Thyroid gland (tissue), 4 donors: ENCODE data around the gene KIR3DL1.
"Not testable (repeated sequence)": the region's sequence is repeated elsewhere in the genome, so short reads cannot be mapped to it uniquely, and the experiment has no call there.

ENCODE experiments used
- POLR2A ChIP-seq, 2 donors: fragments of 450-650 bp; IDR thresholded peaks; one replicate each; pipeline ENCODE4 v1.6.1; 2017; ENCODE audit warnings: antibody characterized with exemption in 2 of 2, mild to moderate bottlenecking in 2 of 2, moderate library complexity in 1 of 2
- TF ChIP-seq, protein P1 (sequence below), 6 experiments: fragments of 200-600 bp in 3 of 6; fragments of 450-650 bp in 3 of 6; sonication (generic) in 3 of 6; IDR thresholded peaks; one replicate each; pipeline ENCODE4 v1.5.1; 2016 to 2019; ENCODE audit warnings: antibody characterized with exemption in 6 of 6, mild to moderate bottlenecking in 2 of 6, inconsistent platforms in 1 of 6, moderate library complexity in 1 of 6

DNA sequence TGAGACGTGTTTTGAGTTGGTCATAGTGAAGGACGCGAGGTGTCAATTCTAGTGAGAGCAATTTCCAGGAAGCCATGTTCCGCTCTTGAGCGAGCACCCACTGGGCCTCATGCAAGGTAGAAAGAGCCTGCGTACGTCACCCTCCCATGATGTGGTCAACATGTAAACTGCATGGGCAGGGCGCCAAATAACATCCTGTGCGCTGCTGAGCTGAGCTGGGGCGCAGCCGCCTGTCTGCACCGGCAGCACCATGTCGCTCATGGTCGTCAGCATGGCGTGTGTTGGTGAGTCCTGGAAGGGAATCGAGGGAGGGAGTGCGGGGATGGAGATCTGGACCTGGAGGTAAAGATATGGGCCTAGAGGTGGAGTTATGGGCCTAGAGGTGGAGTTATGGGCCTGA is at the start of gene KIR3DL1:
- TF ChIP-seq, protein P1, sequence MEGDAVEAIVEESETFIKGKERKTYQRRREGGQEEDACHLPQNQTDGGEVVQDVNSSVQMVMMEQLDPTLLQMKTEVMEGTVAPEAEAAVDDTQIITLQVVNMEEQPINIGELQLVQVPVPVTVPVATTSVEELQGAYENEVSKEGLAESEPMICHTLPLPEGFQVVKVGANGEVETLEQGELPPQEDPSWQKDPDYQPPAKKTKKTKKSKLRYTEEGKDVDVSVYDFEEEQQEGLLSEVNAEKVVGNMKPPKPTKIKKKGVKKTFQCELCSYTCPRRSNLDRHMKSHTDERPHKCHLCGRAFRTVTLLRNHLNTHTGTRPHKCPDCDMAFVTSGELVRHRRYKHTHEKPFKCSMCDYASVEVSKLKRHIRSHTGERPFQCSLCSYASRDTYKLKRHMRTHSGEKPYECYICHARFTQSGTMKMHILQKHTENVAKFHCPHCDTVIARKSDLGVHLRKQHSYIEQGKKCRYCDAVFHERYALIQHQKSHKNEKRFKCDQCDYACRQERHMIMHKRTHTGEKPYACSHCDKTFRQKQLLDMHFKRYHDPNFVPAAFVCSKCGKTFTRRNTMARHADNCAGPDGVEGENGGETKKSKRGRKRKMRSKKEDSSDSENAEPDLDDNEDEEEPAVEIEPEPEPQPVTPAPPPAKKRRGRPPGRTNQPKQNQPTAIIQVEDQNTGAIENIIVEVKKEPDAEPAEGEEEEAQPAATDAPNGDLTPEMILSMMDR (IDR thresholded peaks at IDR 0.05) = not testable (repeated sequence)
- not testable (repeated sequence) for TF ChIP-seq POLR2A (IDR thresholded peaks at IDR 0.05)
